Gastrocnemius medialis (tissue), 4 donors: ENCODE measurements around the gene PBX3. TPM values are rescaled to one million over a fixed set of nuclear protein-coding genes. Genes with fewer than 3 reads are reported as not detected.

Experiments used
- ATAC-seq, 2 donors: fragments of 150-250 bp; one replicate each; pipeline ENCODE4 v1.9.1; 2016
- DNase-seq, 2 donors: peaks; one replicate each; pipeline ENCODE4 v3.0.0-alpha.2; 2019
- H3K27ac ChIP-seq, 4 donors: fragments of 200-600 bp; sonication (generic); 1 replicate in 1 of 4; 2 replicates in 3 of 4; pipeline ENCODE4 v1.5.1; 2016 to 2018; ENCODE audit warnings: mild to moderate bottlenecking in 2 of 4, moderate library complexity in 1 of 4
- H3K27me3 ChIP-seq, 3 donors: fragments of 200-600 bp; sonication (generic) in 2 of 3; 1 replicate in 1 of 3; 2 replicates in 2 of 3; pipeline versions ENCODE4 v1.5.1 to v1.6.0; 2016 to 2019; ENCODE audit warnings: mild to moderate bottlenecking in 1 of 3, moderate library complexity in 1 of 3
- H3K36me3 ChIP-seq, 2 donors: fragments of 200-600 bp; sonication (generic) in 1 of 2; one replicate each; pipeline ENCODE4 v1.5.1; 2017 to 2018
- H3K4me1 ChIP-seq, 2 donors: fragments of 200-600 bp; sonication (generic) in 1 of 2; one replicate each; pipeline ENCODE4 v1.5.1; 2016 to 2017; ENCODE audit warnings: mild to moderate bottlenecking in 2 of 2
- H3K4me3 ChIP-seq, 4 donors: fragments of 200-600 bp; sonication (generic) in 3 of 4; 1 replicate in 1 of 4; 2 replicates in 3 of 4; pipeline ENCODE4 v1.5.1; 2016 to 2019; ENCODE audit warnings: mild to moderate bottlenecking in 2 of 4
- H3K9me3 ChIP-seq, 3 donors: fragments of 200-600 bp; sonication (generic) in 2 of 3; 1 replicate in 1 of 3; 2 replicates in 2 of 3; pipeline ENCODE4 v1.5.1; 2016 to 2019
- CTCF ChIP-seq, 5 experiments: fragments of 450-650 bp in 3 of 5; fragments of 200-600 bp in 2 of 5; sonication (generic) in 2 of 5; IDR thresholded peaks in 4 of 5; conservative IDR thresholded peaks in 1 of 5; 1 replicate in 4 of 5; 2 replicates in 1 of 5; pipeline ENCODE4 v1.5.1; 2016 to 2019; ENCODE audit warnings: antibody characterized with exemption in 5 of 5, mild to moderate bottlenecking in 3 of 5, moderate library complexity in 3 of 5
- POLR2A ChIP-seq, 2 donors: fragments of 450-650 bp; IDR thresholded peaks; one replicate each; pipeline ENCODE4 v1.6.1; 2017; ENCODE audit warnings: antibody characterized with exemption in 2 of 2, mild to moderate bottlenecking in 2 of 2, moderate library complexity in 2 of 2
- in situ Hi-C, 4 donors: fragments of 200-750 bp; cut with MboI; loops; one replicate each; pipeline versions ENCODE4 v1.15.0 to v1.8.0; 2017; ENCODE audit warnings: low sequenced_read_pairs in 4 of 4
- intact Hi-C: fragments of 100-400 bp; cut with DNase I; formaldehyde crosslinking; loops from one replicate; pipeline ENCODE4 v1.15.1; 2023; ENCODE audit warnings: low total_unique reads
- total RNA-seq, 4 donors: library from RNA; depleted of rRNA; stranded (reverse); fragments of >200 nt; gene quantifications; one replicate each; pipeline versions ENCODE4 v1.1.0 to v1.2.3, GENCODE V29; 2016

PBX3 gene
- total RNA-seq, 4 donors from 2014 or later = 6.6 to 31.0 (median 9.6) TPM

- intact Hi-C loops (no loop called here), in situ Hi-C loops (no loop called here)
- no peaks in the 10 kb centered on the region for H3K4me1 ChIP-seq
- H3K9me3 ChIP-seq = no peaks in the 10 kb centered on the region
- no peaks in the 10 kb centered on the region for H3K36me3 ChIP-seq
- TF ChIP-seq POLR2A (IDR thresholded peaks at IDR 0.05) (no peak), CTCF (IDR thresholded peaks at IDR 0.05 in 4 of 5, conservative IDR thresholded peaks at IDR 0.05 in 1 of 5) (no peak)
- H3K27ac ChIP-seq = no peak overlapping the region
- no peaks in the 10 kb centered on the region for H3K27me3 ChIP-seq
- DNase-seq = no peak
- no peak for ATAC-seq
- H3K4me3 ChIP-seq = no peak overlapping the region
These were observed 107.5 kb downstream of the PBX3 start for GRCh38 chr9:125854553-125855275.

- in situ Hi-C loops = no loop called here
- Histone ChIP-seq H3K9me3 (no peaks in the 10 kb centered on the region), H3K4me3 (no peak overlapping the region), H3K27ac (no peak overlapping the region), H3K4me1 (no peaks in the 10 kb centered on the region), H3K36me3 (no peaks in the 10 kb centered on the region), H3K27me3 (no peaks in the 10 kb centered on the region)
- no peak for TF ChIP-seq CTCF (IDR thresholded peaks at IDR 0.05 in 4 of 5, conservative IDR thresholded peaks at IDR 0.05 in 1 of 5)
- TF ChIP-seq POLR2A (IDR thresholded peaks at IDR 0.05) = no peak
- intact Hi-C loops = no loop called here
- ATAC-seq (no peak), DNase-seq (no peak)
These were observed 109.2 kb downstream of the PBX3 start for GRCh38 chr9:125856331-125856730.

- intact Hi-C loops = no loop called here
- DNase-seq (no peak), ATAC-seq (no peak)
- in situ Hi-C loops = no loop called here
- no peaks in the 10 kb centered on the region for H3K36me3 ChIP-seq
- no peak for TF ChIP-seq POLR2A (IDR thresholded peaks at IDR 0.05)
- no peak for TF ChIP-seq CTCF (IDR thresholded peaks at IDR 0.05 in 4 of 5, conservative IDR thresholded peaks at IDR 0.05 in 1 of 5)
- H3K27ac ChIP-seq = no peak overlapping the region
- H3K4me3 ChIP-seq = no peak overlapping the region
- H3K4me1 ChIP-seq = no peaks in the 10 kb centered on the region
- no peaks in the 10 kb centered on the region for H3K9me3 ChIP-seq
- H3K27me3 ChIP-seq = no peaks in the 10 kb centered on the region
These were observed 114.4 kb downstream of the PBX3 start for GRCh38 chr9:125861405-125862058.

- no peak for TF ChIP-seq POLR2A (IDR thresholded peaks at IDR 0.05)
- TF ChIP-seq CTCF (IDR thresholded peaks at IDR 0.05 in 4 of 5, conservative IDR thresholded peaks at IDR 0.05 in 1 of 5) = no peak
- no peak for ATAC-seq
- Histone ChIP-seq H3K36me3 (no peaks in the 10 kb centered on the region), H3K9me3 (no peaks in the 10 kb centered on the region), H3K4me3 (no peak overlapping the region), H3K27me3 (no peaks in the 10 kb centered on the region), H3K27ac (no peak overlapping the region), H3K4me1 (no peaks in the 10 kb centered on the region)
- DNase-seq = no peak
- intact Hi-C loops = no loop called here
- in situ Hi-C loops = no loop called here
These were observed 116.8 kb downstream of the PBX3 start for GRCh38 chr9:125863923-125864322.
